Skeletal muscle cell (primary cell): Measurements from ENCODE around the gene CDK5RAP2.
"Not testable (repeated sequence)": the region's sequence is repeated elsewhere in the genome, so short reads cannot be mapped to it uniquely, and the experiment has no call there.

ENCODE experiments used
- DNase-seq: peaks from one replicate; pipeline ENCODE4 v3.0.0-alpha.2; 2010; ENCODE audit warnings: low read depth
- H3K4me3 ChIP-seq: 2 replicates; pipeline ENCODE4 v1.5.1; 2011; ENCODE audit warnings: low read depth, mild to moderate bottlenecking, control low read depth, low read length, moderate library complexity

Gene CDK5RAP2

DNA sequence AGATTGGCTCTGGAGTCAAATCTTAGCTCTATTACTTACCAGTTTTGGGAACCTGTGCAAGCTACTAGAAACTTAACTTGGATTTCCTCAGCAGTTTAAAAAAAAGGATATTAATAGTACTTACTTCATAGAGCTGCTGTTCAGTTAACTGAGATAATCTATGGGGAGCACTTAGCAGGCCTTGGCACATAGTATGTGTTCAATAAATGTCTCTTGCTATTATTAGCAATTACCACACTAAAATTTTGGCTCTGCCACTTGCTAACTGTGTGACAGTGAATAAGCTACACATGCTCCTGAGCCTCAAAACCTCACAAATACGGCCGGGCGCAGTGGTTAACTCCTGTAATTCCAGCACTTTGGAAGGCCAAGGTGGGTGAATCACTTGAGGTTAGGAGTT lies 55.9 kb downstream of the CDK5RAP2 start:
- DNase-seq: no peak
- no peak overlapping the region for H3K4me3 ChIP-seq

DNA sequence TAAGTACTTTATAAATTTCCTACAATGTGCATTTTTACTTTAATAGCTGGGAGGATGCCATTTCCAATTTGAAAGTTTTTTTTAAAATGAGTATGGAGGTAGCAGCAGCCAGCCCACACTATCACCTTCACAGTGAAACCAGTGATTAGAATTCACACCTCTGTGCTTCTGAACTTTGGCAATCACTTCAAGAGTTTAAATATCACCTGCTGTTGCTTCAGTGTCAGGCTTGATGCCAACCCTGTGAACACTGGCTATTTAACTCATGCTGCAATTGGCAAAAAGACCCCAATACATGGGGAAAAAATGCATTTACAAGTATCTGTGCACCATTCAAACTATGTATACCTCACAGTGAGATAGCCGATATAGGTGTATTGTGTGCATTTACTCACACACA lies 57.4 kb downstream of the CDK5RAP2 start:
- no peak for DNase-seq
- no peak overlapping the region for H3K4me3 ChIP-seq

DNA sequence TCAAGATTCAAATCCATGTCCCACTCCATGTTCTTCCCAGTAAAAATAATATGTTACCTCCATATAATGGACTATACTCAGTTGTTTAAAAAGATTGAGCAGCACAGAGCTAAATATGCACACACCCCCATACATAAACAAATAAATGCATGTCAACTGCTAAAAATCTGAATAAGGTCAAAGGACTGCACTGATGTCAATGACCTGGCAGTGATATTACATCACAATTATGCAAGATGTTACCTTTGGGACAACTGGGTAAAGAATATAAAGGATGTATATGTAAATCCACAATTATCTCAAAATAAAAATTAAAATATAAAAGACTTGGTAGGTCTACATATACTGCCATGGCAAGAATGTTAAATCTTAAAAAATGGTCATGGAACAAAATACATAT lies 57.9 kb downstream of the CDK5RAP2 start:
- H3K4me3 ChIP-seq: no peak overlapping the region
- DNase-seq: no peak

DNA sequence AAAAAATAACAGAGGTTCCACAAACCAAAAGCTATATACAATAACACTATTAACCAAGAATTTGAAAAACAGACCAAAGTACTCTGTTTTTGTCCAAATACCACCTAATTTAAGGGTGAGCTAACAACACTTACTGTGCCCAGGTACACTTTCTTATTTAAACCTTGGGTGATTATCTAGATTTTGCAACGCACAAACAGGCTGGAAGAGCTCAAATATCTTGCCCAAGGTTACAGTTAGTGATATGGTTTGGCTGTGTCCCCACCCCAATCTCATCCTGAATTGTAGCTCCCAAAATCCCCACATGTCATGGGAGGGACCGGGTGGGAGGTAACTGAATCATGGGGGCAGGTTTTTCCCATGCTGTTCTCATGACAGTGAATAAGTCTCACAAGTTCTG lies 58.9 kb downstream of the CDK5RAP2 start:
- no peak for DNase-seq
- no peak overlapping the region for H3K4me3 ChIP-seq

DNA sequence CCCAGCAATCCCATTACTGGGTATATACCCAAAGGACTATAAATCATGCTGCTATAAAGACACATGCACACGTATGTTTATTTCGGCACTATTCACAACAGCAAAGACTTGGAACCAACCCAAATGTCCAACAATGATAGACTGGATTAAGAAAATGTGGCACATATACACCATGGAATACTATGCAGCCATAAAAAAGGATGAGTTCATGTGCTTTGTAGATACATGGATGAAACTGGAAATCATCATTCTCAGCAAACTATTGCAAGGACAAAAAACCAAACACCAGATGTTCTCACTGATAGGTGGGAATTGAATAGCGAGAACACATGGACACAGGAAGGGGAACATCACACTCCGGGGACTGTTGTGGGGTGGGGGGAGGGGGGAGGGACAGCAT lies 64.0 kb downstream of the CDK5RAP2 start:
- H3K4me3 ChIP-seq, DNase-seq: not testable (repeated sequence)

DNA sequence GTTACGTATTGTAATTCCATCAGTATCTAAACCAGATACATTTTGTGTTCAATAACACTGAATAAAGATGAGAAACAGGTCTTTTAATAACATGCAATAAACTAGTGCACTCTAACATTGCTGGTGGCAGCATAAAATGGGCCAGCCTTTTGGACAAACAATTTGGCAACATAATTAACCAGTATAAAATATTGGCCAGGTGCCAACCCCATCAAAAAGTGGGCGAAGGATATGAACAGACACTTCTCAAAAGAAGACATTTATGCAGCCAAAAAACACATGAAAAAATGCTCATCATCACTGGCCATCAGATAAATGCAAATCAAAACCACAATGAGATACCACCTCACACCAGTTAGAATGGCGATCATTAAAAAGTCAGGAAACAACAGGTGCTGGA lies 64.5 kb downstream of the CDK5RAP2 start:
- DNase-seq, H3K4me3 ChIP-seq: not testable (repeated sequence)

DNA sequence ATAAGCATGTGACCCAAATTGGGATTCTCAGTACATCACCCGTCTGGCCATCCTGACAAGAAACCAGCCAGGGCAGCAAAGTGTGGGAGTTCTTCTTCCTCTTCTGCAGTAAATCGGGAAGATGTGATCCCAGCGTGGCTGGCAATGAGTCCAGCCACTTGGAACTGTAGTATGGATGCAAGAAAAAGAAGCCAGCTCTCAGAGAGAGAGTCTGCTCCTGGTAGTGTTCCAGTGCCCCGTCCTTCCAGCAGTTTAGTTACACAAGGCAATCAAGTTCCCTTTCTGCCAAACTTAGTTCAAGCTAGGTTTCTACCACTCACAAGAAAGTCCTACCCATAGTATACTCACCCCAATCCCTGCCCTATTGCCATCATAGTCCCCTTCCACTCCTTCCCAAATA lies 65.6 kb downstream of the CDK5RAP2 start:
- no peak for DNase-seq
- H3K4me3 ChIP-seq: no peak overlapping the region

DNA sequence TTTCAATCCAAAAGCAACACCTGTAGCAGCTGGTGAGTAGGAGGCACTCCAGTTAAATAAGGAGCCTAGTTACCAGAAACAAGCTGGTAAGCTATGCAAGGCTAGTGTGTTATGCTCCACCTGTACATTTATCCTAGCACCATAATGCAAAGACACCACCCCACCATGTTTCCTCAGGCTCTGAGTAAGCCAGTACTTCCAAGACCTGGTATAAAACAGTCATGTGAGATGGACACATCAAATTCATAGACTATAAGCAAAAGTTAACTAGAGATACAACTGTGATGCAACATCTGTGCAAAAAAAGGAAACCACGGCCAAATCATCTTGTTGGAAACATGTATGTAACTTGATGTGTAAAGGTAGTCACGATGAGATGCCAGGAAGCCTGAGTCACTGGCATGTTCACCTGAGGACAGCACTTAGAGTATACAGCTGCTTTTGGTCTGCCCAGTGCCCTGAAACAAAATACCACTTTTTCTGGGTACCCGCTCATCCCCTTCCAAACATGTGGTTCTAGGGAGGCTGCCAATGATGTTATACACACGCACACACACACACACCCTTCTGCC lies 66.1 kb downstream of the CDK5RAP2 start:
- no peak overlapping the region for H3K4me3 ChIP-seq
- no peak for DNase-seq

DNA sequence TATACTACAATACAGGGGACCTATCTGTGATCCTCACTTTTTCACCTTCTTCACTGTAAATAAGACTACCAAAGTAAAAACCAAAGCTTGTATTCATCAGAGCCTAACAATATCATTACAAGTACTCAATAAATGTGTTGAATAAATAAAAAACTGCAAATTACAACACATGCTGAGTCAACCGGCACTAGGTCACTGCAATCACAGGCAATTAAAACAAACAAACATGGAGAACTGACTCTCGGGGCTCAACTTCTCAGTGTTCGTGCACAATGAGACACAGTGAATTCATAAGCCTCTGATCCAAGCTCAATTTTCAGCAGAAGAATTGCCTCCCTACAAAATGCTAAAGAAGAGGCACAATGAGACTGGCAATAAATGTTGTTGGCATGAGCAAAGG lies 69.2 kb downstream of the CDK5RAP2 start:
- no peak for DNase-seq
- no peak overlapping the region for H3K4me3 ChIP-seq

DNA sequence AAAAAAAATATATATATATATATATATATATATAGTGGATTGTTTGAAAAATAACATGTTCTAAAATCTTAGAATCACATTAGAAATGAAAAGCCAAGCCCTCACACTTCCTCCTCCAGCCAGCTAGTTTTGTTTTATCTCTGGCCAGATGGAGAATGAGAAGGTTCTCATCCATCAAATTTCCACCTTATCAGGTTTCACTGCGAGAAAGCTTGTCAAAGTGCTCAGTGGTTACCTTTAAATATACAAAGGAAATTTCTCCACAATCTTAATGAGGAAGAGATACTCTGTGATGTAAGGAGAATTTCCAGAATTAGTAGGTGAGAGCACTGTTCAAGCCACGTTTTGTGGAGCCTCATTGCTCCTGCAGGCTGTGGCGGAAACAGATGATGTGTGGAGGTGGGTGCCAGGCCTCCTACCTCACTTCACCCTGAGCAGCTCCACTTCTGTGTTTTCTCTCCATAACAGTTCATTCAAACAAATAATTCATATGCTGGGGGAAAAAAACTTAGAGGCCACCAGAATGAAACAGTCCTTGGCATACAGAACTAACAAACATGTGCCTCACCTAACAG lies 71.9 kb downstream of the CDK5RAP2 start:
- no peak for DNase-seq
- no peak overlapping the region for H3K4me3 ChIP-seq

DNA sequence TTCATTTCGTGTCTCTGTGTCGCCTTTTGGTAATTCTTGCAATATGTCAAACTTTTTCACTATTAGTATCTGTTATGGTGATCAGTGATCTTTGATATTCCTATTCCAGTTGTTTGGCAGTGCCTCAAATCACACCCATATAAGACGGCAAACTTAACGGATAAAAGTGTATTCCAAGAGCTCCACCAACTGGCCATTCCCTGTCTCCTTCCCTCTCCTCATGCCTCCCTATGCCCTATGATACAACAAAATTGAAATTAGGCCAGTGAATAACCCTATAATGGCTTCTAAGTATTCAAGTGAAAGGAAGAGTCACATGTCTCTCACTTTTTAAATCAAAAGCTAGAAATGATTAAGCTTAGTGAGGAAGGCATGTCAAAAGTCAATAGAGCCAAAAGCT lies 74.8 kb downstream of the CDK5RAP2 start:
- no peak for DNase-seq
- H3K4me3 ChIP-seq: no peak overlapping the region

DNA sequence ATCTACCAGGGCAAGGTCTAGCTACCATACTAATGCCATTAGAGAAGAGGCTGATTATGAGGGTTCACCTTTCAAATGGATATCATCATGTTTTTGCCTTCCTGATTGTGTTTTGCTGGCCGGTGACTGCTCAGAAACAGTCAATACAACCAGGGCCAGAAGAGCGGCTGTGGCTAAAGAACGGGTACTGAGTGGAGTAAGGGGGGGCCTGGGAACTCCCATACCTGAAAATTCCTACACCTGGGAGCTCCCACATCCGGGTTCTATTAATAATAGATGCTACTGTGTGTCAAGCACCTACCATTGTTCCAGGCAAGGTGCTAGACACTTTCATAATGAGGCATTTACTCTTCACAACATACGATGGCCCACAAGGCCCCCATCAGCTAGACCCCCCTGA lies 79.2 kb downstream of the CDK5RAP2 start:
- DNase-seq: no peak
- H3K4me3 ChIP-seq: no peak overlapping the region

DNA sequence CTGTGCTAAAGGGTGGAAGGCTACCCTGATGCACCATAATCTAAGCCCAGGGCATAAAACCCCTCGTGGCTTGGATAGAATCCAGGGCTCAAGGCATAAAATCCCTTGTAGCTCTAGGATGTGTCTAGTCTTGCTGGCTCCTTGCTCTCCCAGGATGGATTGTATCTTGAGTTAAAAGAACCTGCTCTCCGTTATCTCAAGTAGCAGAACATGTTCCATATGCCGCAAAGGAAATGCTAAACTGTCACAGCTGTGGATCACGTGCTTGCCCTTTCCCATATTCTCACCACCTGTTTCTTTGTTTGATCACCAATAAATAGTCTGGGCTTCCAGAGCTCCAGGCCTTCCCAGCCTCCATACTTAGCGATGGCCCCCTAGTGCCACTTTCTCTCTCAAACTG lies 82.1 kb downstream of the CDK5RAP2 start:
- not testable (repeated sequence) for H3K4me3 ChIP-seq, DNase-seq

DNA sequence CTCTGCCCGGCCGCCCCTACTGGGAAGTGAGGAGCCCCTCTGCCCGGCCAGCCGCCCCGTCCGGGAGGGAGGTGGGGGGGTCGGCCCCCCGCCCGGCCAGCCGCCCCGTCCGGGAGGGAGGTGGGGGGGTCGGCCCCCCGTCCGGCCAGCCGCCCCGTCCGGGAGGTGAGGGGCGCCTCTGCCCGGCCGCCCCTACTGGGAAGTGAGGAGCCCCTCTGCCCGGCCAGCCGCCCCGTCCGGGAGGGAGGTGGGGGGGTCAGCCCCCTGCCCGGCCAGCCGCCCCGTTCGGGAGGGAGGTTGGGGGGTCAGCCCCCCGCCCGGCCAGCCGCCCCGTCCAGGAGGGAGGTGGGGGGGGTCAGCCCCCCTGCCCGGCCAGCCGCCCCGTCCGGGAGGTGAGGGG lies 83.5 kb downstream of the CDK5RAP2 start:
- not testable (repeated sequence) for DNase-seq

DNA sequence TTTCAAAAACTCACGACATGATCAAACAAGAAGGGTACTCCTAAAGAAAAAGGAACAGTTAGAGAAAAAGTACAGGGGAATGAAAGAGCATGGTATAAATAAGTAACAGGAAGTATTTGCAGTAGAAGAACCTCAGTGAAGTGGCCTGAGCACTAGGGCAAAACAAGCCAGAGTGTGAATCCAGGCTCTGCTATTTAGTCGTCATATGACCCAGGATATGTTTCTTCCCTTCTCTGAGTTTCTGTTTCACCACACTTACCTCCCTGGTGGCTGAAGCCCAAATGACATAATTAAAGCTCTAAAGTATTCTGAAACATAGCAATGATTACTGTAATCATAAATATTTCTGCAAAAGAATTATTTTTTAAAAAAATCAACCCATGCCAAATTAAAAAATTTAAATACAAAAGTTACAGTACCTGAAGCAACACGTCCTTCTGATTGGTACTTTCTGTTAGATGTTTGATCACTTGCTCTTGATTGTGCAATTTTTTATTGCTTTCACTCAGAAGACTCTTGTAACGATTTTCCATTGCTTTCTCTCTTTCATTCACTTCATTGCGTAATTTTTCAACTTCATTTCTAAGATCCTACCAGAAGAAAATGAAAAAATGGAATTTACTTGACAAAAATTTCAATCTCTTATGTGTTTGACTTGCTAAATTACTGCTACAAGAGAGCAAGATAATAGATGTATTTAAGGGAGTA lies 88.9 kb downstream of the CDK5RAP2 start:
- DNase-seq: no peak

More for the DNA sequence above, 83.5 kb downstream of the CDK5RAP2 start:
- not testable (repeated sequence) for H3K4me3 ChIP-seq

DNA sequence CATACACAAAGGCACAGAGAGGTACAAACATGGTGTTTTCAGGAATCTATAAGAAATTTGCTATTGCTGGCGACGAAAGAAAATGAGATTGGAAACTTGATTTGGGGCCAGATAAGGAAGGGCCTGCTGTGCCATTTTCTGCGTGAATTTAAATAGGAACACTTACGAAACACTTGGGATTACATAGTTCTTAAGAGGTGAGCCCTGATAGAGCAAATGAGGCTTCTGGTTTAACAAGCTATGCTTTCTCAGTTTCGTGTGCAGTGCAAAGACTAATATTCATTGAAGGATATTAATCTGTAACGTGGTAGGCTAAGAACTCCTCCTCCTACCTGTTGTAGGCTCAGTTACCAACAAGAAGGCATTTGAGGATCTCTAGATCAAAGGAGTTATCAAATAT lies 93.1 kb downstream of the CDK5RAP2 start:
- no peak for DNase-seq
- H3K4me3 ChIP-seq: no peak overlapping the region

More for the DNA sequence above, 88.9 kb downstream of the CDK5RAP2 start:
- H3K4me3 ChIP-seq: no peak overlapping the region

DNA sequence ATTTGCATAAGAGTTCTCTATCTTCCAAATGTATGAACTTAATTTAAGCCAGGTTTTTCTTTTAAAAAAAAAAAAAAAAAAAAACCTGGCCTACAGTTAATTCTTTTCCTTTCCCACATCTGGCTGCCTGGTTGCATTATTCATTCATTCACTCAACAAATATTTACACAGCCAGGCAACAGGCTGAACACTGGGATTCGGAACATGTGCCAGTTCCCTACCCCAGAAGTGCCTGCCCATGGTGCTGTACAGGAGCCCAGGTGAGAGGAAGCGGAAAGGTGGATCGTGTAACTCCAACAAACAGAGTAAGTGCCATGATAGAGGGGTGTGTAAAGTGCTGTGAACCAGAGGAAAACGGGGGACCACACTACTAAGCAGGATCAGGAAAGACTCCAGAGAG lies 93.6 kb downstream of the CDK5RAP2 start:
- DNase-seq: no peak
- no peak overlapping the region for H3K4me3 ChIP-seq

DNA sequence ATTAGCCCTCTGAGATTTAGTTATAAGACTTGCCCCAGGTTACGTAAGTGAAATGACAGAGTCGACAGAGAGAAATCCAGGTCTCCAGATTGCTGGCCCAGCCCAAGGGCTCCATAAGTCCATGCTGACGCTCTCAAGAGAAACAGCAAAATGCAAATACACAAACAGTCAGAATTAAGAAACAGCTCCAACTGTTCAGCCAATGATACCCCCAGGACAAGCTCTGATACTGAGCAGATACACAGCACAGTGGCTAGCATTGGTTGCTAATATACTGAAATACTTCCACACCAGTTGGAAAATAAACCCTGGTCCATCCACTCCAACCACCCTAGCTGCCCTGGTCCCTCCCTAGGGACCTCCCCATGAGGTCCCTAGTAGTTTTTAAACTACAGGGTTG lies 94.2 kb downstream of the CDK5RAP2 start:
- H3K4me3 ChIP-seq: no peak overlapping the region
- no peak for DNase-seq

DNA sequence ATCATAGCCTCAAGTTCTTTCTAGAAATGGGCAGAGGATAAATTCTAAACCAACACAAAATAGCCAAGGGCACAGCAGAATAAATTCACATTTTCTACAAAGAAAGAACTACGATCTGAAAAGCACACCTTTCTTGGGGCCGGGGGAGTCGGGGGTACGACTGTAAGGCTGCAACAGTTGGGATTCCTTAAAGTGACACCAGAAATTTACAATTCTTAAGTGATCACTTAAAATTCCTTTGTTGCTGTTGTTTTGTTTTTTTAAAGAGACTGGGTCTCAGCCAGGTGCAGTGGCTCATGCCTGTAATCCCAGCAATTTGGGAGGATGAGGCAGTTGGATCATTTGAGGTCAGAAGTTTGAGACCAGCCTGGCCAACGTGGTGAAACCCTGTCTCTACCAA lies 95.8 kb downstream of the CDK5RAP2 start:
- no peak overlapping the region for H3K4me3 ChIP-seq
- DNase-seq: no peak

DNA sequence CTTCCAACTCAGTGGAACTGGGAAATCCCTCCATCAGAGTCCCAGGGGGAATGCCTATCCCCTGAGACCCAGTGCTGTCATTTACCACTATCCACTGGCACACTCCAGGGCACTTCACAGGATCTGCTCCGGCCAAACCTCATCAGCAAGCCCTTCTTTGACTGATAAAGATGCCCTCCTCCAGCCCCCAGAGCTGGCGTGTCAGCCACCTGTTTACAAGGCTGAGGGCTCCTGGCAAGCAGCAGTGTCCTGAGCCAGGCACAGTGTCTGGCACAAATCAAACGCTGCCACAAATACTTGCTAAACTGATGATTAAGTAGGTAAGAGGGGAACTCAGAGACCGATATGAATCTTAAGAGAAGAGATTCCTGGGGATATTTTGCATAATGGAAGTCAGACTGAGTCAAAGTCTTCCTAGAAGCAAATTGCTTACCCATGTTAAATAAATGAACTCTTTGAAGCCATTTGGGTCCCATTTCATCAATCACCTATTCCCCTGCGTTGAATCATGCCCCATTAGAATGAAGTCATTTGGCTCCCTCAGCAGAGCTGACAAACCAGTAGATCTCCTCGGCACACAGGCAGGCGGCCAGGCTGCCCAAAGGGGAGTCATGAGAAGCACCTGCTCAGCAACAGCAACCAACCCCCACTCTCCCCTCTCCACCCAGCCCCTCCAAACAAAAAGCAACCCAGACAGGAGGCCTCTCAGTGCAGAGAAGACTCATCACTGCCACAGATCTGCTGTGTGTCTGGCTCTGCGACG lies 97.4 kb downstream of the CDK5RAP2 start:
- H3K4me3 ChIP-seq: no peak overlapping the region
- no peak for DNase-seq
